ENCODE measurements around the gene NDUFS3.

NDUFS3 gene

GRCh38 chr11:47578524-47579494, at the start of gene NDUFS3, which contains the start of gene KBTBD4 (continued):
- TF ChIP-seq ZNF658 (tag by site-specific recombination; IDR thresholded peaks at IDR 0.05) = no peak
- TF ChIP-seq FEZF1 (tag by site-specific recombination; IDR thresholded peaks at IDR 0.05) = peak; percentile 52; the same call in 1 of the 2 replicates
- TF ChIP-seq TCF7L2 (IDR thresholded peaks at IDR 0.05; ENCODE audit: borderline replicate concordance, low read depth, low read length) = no peak; the same call in 1 of the 2 replicates
- TF ChIP-seq ZSCAN16 (tag by site-specific recombination; IDR thresholded peaks at IDR 0.05) = no peak
- TF ChIP-seq ZNF221 (tag by site-specific recombination; IDR thresholded peaks at IDR 0.05; ENCODE audit: borderline replicate concordance) = no peak
- peak; percentile 80; the same call in 1 of the 2 replicates for TF ChIP-seq ZNF10 (tag by site-specific recombination; IDR thresholded peaks at IDR 0.05)
- no peak for TF ChIP-seq ZNF416 (tag by site-specific recombination; IDR thresholded peaks at IDR 0.05)
- TF ChIP-seq REPIN1 (tag by site-specific recombination; IDR thresholded peaks at IDR 0.05; ENCODE audit: low read depth) = peak; percentile 99
- peak; percentile 92 for TF ChIP-seq ZNF76 (tag by site-specific recombination; IDR thresholded peaks at IDR 0.05; ENCODE audit: borderline replicate concordance, low read depth)
- TF ChIP-seq ZNF184 (tag by site-specific recombination; IDR thresholded peaks at IDR 0.05) = no peak
- no peak for TF ChIP-seq ZNF426 (tag by site-specific recombination; IDR thresholded peaks at IDR 0.05)
- TF ChIP-seq ZSCAN30 (tag by site-specific recombination; IDR thresholded peaks at IDR 0.05) = peak; percentile 81
- TF ChIP-seq ZNF558 (tag by site-specific recombination; IDR thresholded peaks at IDR 0.05) = peak; percentile 55; the same call in 1 of the 2 replicates
- TF ChIP-seq ZNF488 (tag by site-specific recombination; IDR thresholded peaks at IDR 0.05) = no peak
- TF ChIP-seq ZFHX2 (tag by site-specific recombination; conservative IDR thresholded peaks at IDR 0.05) = peak; percentile 94
- peak; percentile 79 for TF ChIP-seq HOXD13 (CRISPR knock-in tag; IDR thresholded peaks at IDR 0.05; ENCODE audit: borderline replicate concordance)
- TF ChIP-seq ZNF600 (tag by site-specific recombination; IDR thresholded peaks at IDR 0.05) = peak; percentile 83
- no peak for TF ChIP-seq ZNF266 (tag by site-specific recombination; IDR thresholded peaks at IDR 0.05; ENCODE audit: low read depth)
- TF ChIP-seq ZSCAN4 (tag by site-specific recombination; IDR thresholded peaks at IDR 0.05) = peak; percentile 85
- TF ChIP-seq ZNF747 (tag by site-specific recombination; IDR thresholded peaks at IDR 0.05) = no peak
- peak; percentile 86 for TF ChIP-seq ZNF121 (tag by site-specific recombination; IDR thresholded peaks at IDR 0.05)
- TF ChIP-seq ZSCAN5A (tag by site-specific recombination; IDR thresholded peaks at IDR 0.05) = peak; percentile 96
- TF ChIP-seq ZNF843 (tag by site-specific recombination; IDR thresholded peaks at IDR 0.05) = peak; percentile 92
- TF ChIP-seq YY2 (tag by site-specific recombination; IDR thresholded peaks at IDR 0.05) = peak; percentile 98
- TF ChIP-seq ELK4 (IDR thresholded peaks at IDR 0.05; ENCODE audit: borderline replicate concordance, low read depth, low read length) = no peak; the same call in 1 of the 2 replicates
- no peak for TF ChIP-seq ZNF16 (tag by site-specific recombination; IDR thresholded peaks at IDR 0.05; ENCODE audit: low read depth)
- TF ChIP-seq ZNF175 (tag by site-specific recombination; IDR thresholded peaks at IDR 0.05) = no peak
- TF ChIP-seq ZNF48 (tag by site-specific recombination; IDR thresholded peaks at IDR 0.05) = no peak
- TF ChIP-seq TRIM28 (IDR thresholded peaks at IDR 0.05; ENCODE audit: borderline replicate concordance, low read length) = peak; percentile 65; the same call in 1 of the 2 replicates
- peak; percentile 100 for TF ChIP-seq ZNF639 (tag by site-specific recombination; IDR thresholded peaks at IDR 0.05)
- TF ChIP-seq ZNF548 (tag by site-specific recombination; IDR thresholded peaks at IDR 0.05) = no peak
- TF ChIP-seq PRDM1 (tag by site-specific recombination; IDR thresholded peaks at IDR 0.05) = peak; percentile 97
- no peak for TF ChIP-seq MEIS1 (CRISPR knock-in tag; IDR thresholded peaks at IDR 0.05; ENCODE audit: borderline replicate concordance)
- TF ChIP-seq KLF17 (tag by site-specific recombination; IDR thresholded peaks at IDR 0.05) = peak; percentile 100

Data from HEK293 (cell line).